K562 (cell line): ENCODE measurements around the gene PARS2. TPM values are rescaled to one million over a fixed set of nuclear protein-coding genes. Genes with fewer than 3 reads are reported as not detected.

Experiments
- ATAC-seq: fragments of 200-7000 bp; cut with Tn5 transposase; 3 replicates; pipeline ENCODE4 v1.9.1; 2020; ENCODE audit warnings: moderate library complexity
- BruUV-seq: library from RNA; stranded (reverse); fragments of 400-500 nt; replicated peaks from 2 replicates; lab custom pipeline; 2021; lab: Mats Ljungman, UMichigan
- CTCF ChIA-PET: fragments of 300-600 bp; formaldehyde crosslinking; extraction: SDS; loops from one replicate; lab custom pipeline; 2021; ENCODE audit warnings: low intra/inter-chr PET ratio; lab: Yijun Ruan, JAX
- POLR2A ChIA-PET: fragments of 300-600, 350-650 bp; sonication (Branson Sonifier 250); formaldehyde crosslinking; extraction: SDS; loops from one replicate; lab custom pipeline; 2021; ENCODE audit warnings: antibody characterized with exemption, inconsistent platforms; lab: Yijun Ruan, JAX
- DNase-seq, 4 experiments: peaks; one replicate each; pipeline versions ENCODE4 v3.0.0 to v3.0.0-alpha.2; 2011 to 2018; ENCODE audit warnings: low spot score in 3 of 4, mixed read lengths in 3 of 4; ENCODE audit errors: extremely low read depth in 1 of 4
- FAIRE-seq: peaks from 2 replicates; lab custom pipeline; 2011; peaks lifted over from hg19 to GRCh38; lab: Jason Lieb, UNC
- H2AFZ ChIP-seq: 2 replicates; pipeline ENCODE4 v1.6.0; 2011; ENCODE audit warnings: low read depth, low read length, control low read depth, inconsistent platforms
- H3K27ac ChIP-seq: fragments of 200-600 bp; 3 replicates; pipeline ENCODE4 v1.8.0; 2011; ENCODE audit warnings: low read depth, mild to moderate bottlenecking, control low read depth, inconsistent platforms, low read length, moderate library complexity, mixed read lengths; ENCODE audit errors: extremely low read depth
- H3K27me3 ChIP-seq, 2 experiments: fragments of 300-600 bp in 1 of 2; 2 replicates in 1 of 2; 3 replicates in 1 of 2; pipeline versions ENCODE4 v1.6.0 to v1.8.0; 2011; ENCODE audit warnings: inconsistent platforms in 2 of 2, low read length in 2 of 2, mild to moderate bottlenecking in 1 of 2, mixed read lengths in 1 of 2, moderate library complexity in 1 of 2; ENCODE audit not compliant: control insufficient read depth in 2 of 2, insufficient read depth in 2 of 2
- H3K36me3 ChIP-seq: fragments of 300-600 bp; 3 replicates; pipeline ENCODE4 v1.8.0; 2011; ENCODE audit warnings: mild to moderate bottlenecking, low read length, inconsistent platforms; ENCODE audit not compliant: control insufficient read depth, insufficient read depth
- H3K4me1 ChIP-seq, 2 experiments: fragments of 200-600 bp in 1 of 2; replicated peaks in 1 of 2; 2 replicates in 1 of 2; 3 replicates in 1 of 2; pipeline versions ENCODE4 v1.5.1 to v1.8.0; 2011; ENCODE audit warnings: inconsistent platforms in 2 of 2, low read length in 2 of 2, mild to moderate bottlenecking in 1 of 2, mixed read lengths in 1 of 2, moderate library complexity in 1 of 2; ENCODE audit not compliant: control insufficient read depth in 2 of 2, insufficient read depth in 2 of 2
- H3K4me2 ChIP-seq: 2 replicates; pipeline ENCODE4 v1.6.1; 2011; ENCODE audit warnings: low read length, control low read depth, inconsistent platforms, mixed read lengths; ENCODE audit not compliant: insufficient read depth
- H3K4me3 ChIP-seq: fragments of 200-600 bp; sonication (generic), shearing (Covaris generic); 2 replicates; pipeline ENCODE4 v1.5.1; 2016; ENCODE audit warnings: control low read depth, inconsistent platforms
- H3K79me2 ChIP-seq: fragments of 200-600 bp; 3 replicates; pipeline ENCODE4 v1.8.0; 2011; ENCODE audit warnings: low read length, inconsistent platforms; ENCODE audit not compliant: control insufficient read depth, insufficient read depth
- H3K9ac ChIP-seq, 2 experiments: 2 replicates each; pipeline versions ENCODE4 v1.6.0 to v1.6.1; 2011; ENCODE audit warnings: low read depth in 2 of 2, low read length in 2 of 2, control low read depth in 1 of 2, inconsistent platforms in 1 of 2, mild to moderate bottlenecking in 1 of 2, mixed read lengths in 1 of 2; ENCODE audit not compliant: insufficient read depth in 1 of 2
- H3K9me1 ChIP-seq: one replicate; pipeline ENCODE4 v1.6.0; 2011; ENCODE audit warnings: inconsistent platforms, mild to moderate bottlenecking, low read length, moderate library complexity; ENCODE audit not compliant: control insufficient read depth, insufficient read depth
- H3K9me3 ChIP-seq: replicated peaks from 2 replicates; pipeline ENCODE4 v1.5.1; 2011; ENCODE audit warnings: low read depth, low read length, inconsistent platforms; ENCODE audit not compliant: control insufficient read depth, insufficient read depth
- H4K20me1 ChIP-seq: replicated peaks from 2 replicates; pipeline ENCODE4 v1.6.1; 2011; ENCODE audit warnings: low read length, inconsistent platforms, mixed read lengths; ENCODE audit not compliant: control insufficient read depth, insufficient read depth
- HNRNPUL1 ChIP-seq: fragments of 200-400 bp; formaldehyde crosslinking; IDR thresholded peaks from 2 replicates; pipeline ENCODE4 v1.6.1; 2017; ENCODE audit warnings: low read length
- IRF1 ChIP-seq: sonication (generic); formaldehyde crosslinking; IDR thresholded peaks from 2 replicates; pipeline ENCODE4 v1.8.0; 2022; ENCODE audit warnings: missing genetic modification reagents, mild to moderate bottlenecking, borderline replicate concordance
- NBN ChIP-seq: fragments of 450-650 bp; IDR thresholded peaks from 2 replicates; pipeline ENCODE4 v1.6.1; 2016; ENCODE audit warnings: low read depth, mild to moderate bottlenecking
- PHF21A ChIP-seq: fragments of 450-650 bp; IDR thresholded peaks from 2 replicates; pipeline ENCODE4 v1.6.1; 2017; ENCODE audit warnings: low read depth, borderline replicate concordance
- RFX1 ChIP-seq: fragments of 450-650 bp; IDR thresholded peaks from 2 replicates; pipeline ENCODE4 v1.6.1; 2016; ENCODE audit warnings: mild to moderate bottlenecking, moderate library complexity
- RFX7 ChIP-seq: fragments of 250-450 bp; sonication (Bioruptor Pico); IDR thresholded peaks from 2 replicates; pipeline ENCODE4 v1.5.1; 2021; ENCODE audit warnings: mild to moderate bottlenecking
- SOX6 ChIP-seq: fragments of 450-650 bp; IDR thresholded peaks from 2 replicates; pipeline ENCODE4 v1.6.1; 2014; ENCODE audit warnings: mild to moderate bottlenecking
- SREBF2 ChIP-seq: sonication (generic); formaldehyde crosslinking; IDR thresholded peaks from 2 replicates; pipeline ENCODE4 v1.4.0; 2020; ENCODE audit warnings: mild to moderate bottlenecking, missing genetic modification reagents
- SRSF3 ChIP-seq: fragments of 200-400 bp; formaldehyde crosslinking; IDR thresholded peaks from 2 replicates; pipeline ENCODE4 v1.6.1; 2016; ENCODE audit warnings: mild to moderate bottlenecking, low read length, moderate library complexity; ENCODE audit not compliant: insufficient read depth
- SRSF9 ChIP-seq: fragments of 200-400 bp; formaldehyde crosslinking; IDR thresholded peaks from 2 replicates; pipeline ENCODE4 v1.6.1; 2017; ENCODE audit warnings: low read depth, low read length, borderline replicate concordance
- ZBTB11 ChIP-seq, 3 experiments: fragments of 200-800 bp in 1 of 3; fragments of 250-450 bp in 1 of 3; fragments of 450-650 bp in 1 of 3; sonication (Bioruptor Pico) in 1 of 3; sonication (Bioruptor generic) in 1 of 3; formaldehyde crosslinking in 1 of 3; IDR thresholded peaks; 2 replicates each; pipeline versions ENCODE4 v1.6.1 to v1.8.0; 2016 to 2022; ENCODE audit warnings: mild to moderate bottlenecking in 2 of 3, missing genetic modification characterization in 2 of 3, missing compliant biosample characterization in 1 of 3, moderate library complexity in 1 of 3
- ZNF143 ChIP-seq: sonication (generic); formaldehyde crosslinking; IDR thresholded peaks from 2 replicates; pipeline ENCODE4 v1.9.0; 2022; ENCODE audit warnings: mild to moderate bottlenecking, missing genetic modification reagents
- ZNF518B ChIP-seq: fragments of 250-450 bp; sonication (Bioruptor Pico); IDR thresholded peaks from 2 replicates; pipeline ENCODE4 v1.5.0; 2021; ENCODE audit warnings: mild to moderate bottlenecking, moderate library complexity
- ZSCAN32 ChIP-seq: fragments of 450-650 bp; formaldehyde crosslinking; IDR thresholded peaks from 2 replicates; pipeline ENCODE4 v1.4.0; 2020; ENCODE audit warnings: mild to moderate bottlenecking, moderate library complexity
- WGBS: fragments of 100-300 bp; shearing (Covaris generic); methylation state at CpG from one replicate; pipeline ENCODE4 v1.1.6; 2016; ENCODE audit warnings: low coverage, mixed read lengths; ENCODE audit not compliant: insufficient coverage; ENCODE audit errors: missing lambda C conversion rate; 5-methylcytosine and 5-hydroxymethylcytosine counted together
- in situ Hi-C: fragments of 300-500 bp; cut with MboI; formaldehyde crosslinking; loops from 4 replicates; pipeline ENCODE4 v1.15.0; 2018; ENCODE audit warnings: inconsistent platforms, mixed read lengths
- intact Hi-C: fragments of 100-400 bp; cut with micrococcal nuclease; formaldehyde crosslinking; loops from 2 replicates; pipeline ENCODE4 v1.14.2; 2022
- polyA plus RNA-seq, 8 experiments: library from polyadenylated mRNA; depleted of rRNA in 4 of 8; stranded (reverse) in 5 of 8; unstranded in 3 of 8; fragments of >200 nt; fragmentation: Nextera tagmentation in 2 of 8; fragmentation: Illumina TruSeq in 1 of 8; extraction: Ambion mirVana in 2 of 8; extraction: Trizol in 1 of 8; gene quantifications; 2 replicates each; pipeline versions ENCODE4 v1.2.1 to v1.2.3, GENCODE V29; 2011 to 2014; ENCODE audit warnings: inconsistent platforms in 1 of 8, missing spikeins in 1 of 8
- total RNA-seq, 7 experiments: library from RNA; depleted of rRNA in 6 of 7; stranded (reverse); fragments of >200 nt in 6 of 7; fragmentation: Illumina TruSeq in 2 of 7; extraction: Trizol in 2 of 7; gene quantifications; 2 replicates each; pipeline versions ENCODE4 v1.2.1 to v1.2.3, GENCODE V29; 2011 to 2021; ENCODE audit warnings: low replicate concordance in 1 of 7

Gene PARS2
- total and polyA plus RNA-seq, 9 of the 15 experiments (the other 6 are each of a cell fraction or from before 2014, with no cell fraction given) = 6.3 to 12.4 (median 7.9) TPM

- no peak for FAIRE-seq
- TF ChIP-seq PHF21A (no peak), SRSF3 (no peak), IRF1 (CRISPR knock-in tag) (no peak), RFX1 (no peak), HNRNPUL1 (no peak), ZNF518B (CRISPR knock-in tag) (no peak), NBN (no peak), SREBF2 (CRISPR knock-in tag) (no peak), ZNF143 (CRISPR knock-in tag) (no peak), SOX6 (no peak), SRSF9 (no peak), RFX7 (CRISPR knock-in tag) (no peak), ZBTB11 (CRISPR knock-in tag; IDR thresholded peaks at IDR 0.05) (no peak), ZSCAN32 (CRISPR knock-in tag) (no peak)
These were observed 9.6 kb downstream of the PARS2 start for GRCh38 chr1:54754486-54755285.

More at GRCh38 chr1:54754486-54755285, 9.6 kb downstream of the PARS2 start:
- Histone ChIP-seq H3K4me3 (no peak overlapping the region), H3K36me3 (peaks cover 24% of the 10 kb centered on the region; the same call in 2 of the 3 replicates), H3K9ac (no peak overlapping the region; a peak in 1 of 4 replicates), H3K9me1 (peaks cover 4% of the 10 kb centered on the region), H3K4me1 (peaks cover 0 to 14% of the 10 kb centered on the region in 2 experiments; a peak in 2 of 5 replicates), H3K27ac (no peak overlapping the region), H3K79me2 (no peaks in the 10 kb centered on the region), H3K27me3 (peaks cover 0 to 2% of the 10 kb centered on the region in 2 experiments; a peak in 3 of 5 replicates), H3K4me2 (no peak overlapping the region), H3K9me3 (no peaks in the 10 kb centered on the region), H2AFZ (no peak overlapping the region), H4K20me1 (0 out of 2 replicates have a peak, but pooled peaks cover 3% of the 10 kb centered on the region)
- intact Hi-C loops (no loop called here), in situ Hi-C loops (no loop called here)
- 46% methylated on average over 19 of the region's 25 CpGs for WGBS
- BruUV-seq = no TSS peak
- no peak for DNase-seq
- CTCF ChIA-PET = no interaction called here
- no peak for ATAC-seq
- POLR2A ChIA-PET = no interaction called here
